Testis (tissue), 3 donors: ENCODE results near the gene WDR19. TPM values are rescaled to one million over a fixed set of nuclear protein-coding genes. Genes with fewer than 3 reads are reported as not detected.

Experiments used
- DNase-seq: peaks from one replicate; pipeline ENCODE4 v3.0.0-alpha.2; 2019
- H3K27ac ChIP-seq, 2 donors: fragments of 200-600 bp; sonication (generic); one replicate each; pipeline ENCODE4 v1.5.1; 2019
- H3K27me3 ChIP-seq: fragments of 200-600 bp; sonication (generic); one replicate; pipeline ENCODE4 v1.5.1; 2019
- H3K36me3 ChIP-seq: fragments of 200-600 bp; sonication (generic); one replicate; pipeline ENCODE4 v1.5.1; 2017; ENCODE audit warnings: low read depth; ENCODE audit errors: missing control alignments
- H3K4me1 ChIP-seq: fragments of 200-600 bp; sonication (generic); one replicate; pipeline ENCODE4 v1.5.1; 2019
- H3K4me3 ChIP-seq, 2 donors: fragments of 200-600 bp; sonication (generic); one replicate each; pipeline ENCODE4 v1.5.1; 2017 to 2019
- H3K9me3 ChIP-seq: fragments of 200-600 bp; sonication (generic); one replicate; pipeline ENCODE4 v1.5.1; 2017
- POLR2A ChIP-seq: fragments of 450-650 bp; IDR thresholded peaks from one replicate; pipeline ENCODE4 v1.6.1; 2017; ENCODE audit warnings: antibody characterized with exemption, mild to moderate bottlenecking, moderate library complexity
- WGBS, 2 donors: methylation state at CpG; one replicate each; pipeline ENCODE4 v1.1.5; 2018; 5-methylcytosine and 5-hydroxymethylcytosine counted together
- intact Hi-C: fragments of 100-400 bp; cut with DNase I; formaldehyde crosslinking; loops from one replicate; pipeline ENCODE4 v1.15.1; 2023; ENCODE audit warnings: low total_unique reads
- polyA plus RNA-seq: library from polyadenylated mRNA; stranded (reverse); fragments of 350-450 nt; fragmentation: Illumina TruSeq; extraction: RNeasy Lipid Tissue Mini Kit (QIAGEN cat#74804); gene quantifications from one replicate; pipeline ENCODE4 v1.2.3, GENCODE V29; 2014; ENCODE audit warnings: low read depth, low replicate concordance; ENCODE audit not compliant: insufficient read depth
- total RNA-seq, 2 donors: library from RNA; depleted of rRNA; stranded (reverse); fragments of >200 nt; gene quantifications; one replicate each; pipeline ENCODE4 v1.2.3, GENCODE V29; 2016
- TF ChIP-seq, protein P1 (sequence below), 3 experiments: fragments of 450-650 bp in 2 of 3; fragments of 200-600 bp in 1 of 3; sonication (generic) in 1 of 3; IDR thresholded peaks; one replicate each; pipeline ENCODE4 v1.5.1; 2016 to 2019; ENCODE audit warnings: antibody characterized with exemption in 3 of 3, mild to moderate bottlenecking in 2 of 3, moderate library complexity in 1 of 3

The WDR19 gene
- total and polyA plus RNA-seq, 3 donors from 2014 or later: 44.6 to 56.5 (median 49.3) TPM

- Histone ChIP-seq H3K4me3 (no peak overlapping the region), H3K4me1 (no peaks in the 10 kb centered on the region), H3K36me3 (no peaks in the 10 kb centered on the region), H3K9me3 (no peaks in the 10 kb centered on the region), H3K27ac (no peak overlapping the region), H3K27me3 (no peaks in the 10 kb centered on the region)
- TF ChIP-seq, protein P1, sequence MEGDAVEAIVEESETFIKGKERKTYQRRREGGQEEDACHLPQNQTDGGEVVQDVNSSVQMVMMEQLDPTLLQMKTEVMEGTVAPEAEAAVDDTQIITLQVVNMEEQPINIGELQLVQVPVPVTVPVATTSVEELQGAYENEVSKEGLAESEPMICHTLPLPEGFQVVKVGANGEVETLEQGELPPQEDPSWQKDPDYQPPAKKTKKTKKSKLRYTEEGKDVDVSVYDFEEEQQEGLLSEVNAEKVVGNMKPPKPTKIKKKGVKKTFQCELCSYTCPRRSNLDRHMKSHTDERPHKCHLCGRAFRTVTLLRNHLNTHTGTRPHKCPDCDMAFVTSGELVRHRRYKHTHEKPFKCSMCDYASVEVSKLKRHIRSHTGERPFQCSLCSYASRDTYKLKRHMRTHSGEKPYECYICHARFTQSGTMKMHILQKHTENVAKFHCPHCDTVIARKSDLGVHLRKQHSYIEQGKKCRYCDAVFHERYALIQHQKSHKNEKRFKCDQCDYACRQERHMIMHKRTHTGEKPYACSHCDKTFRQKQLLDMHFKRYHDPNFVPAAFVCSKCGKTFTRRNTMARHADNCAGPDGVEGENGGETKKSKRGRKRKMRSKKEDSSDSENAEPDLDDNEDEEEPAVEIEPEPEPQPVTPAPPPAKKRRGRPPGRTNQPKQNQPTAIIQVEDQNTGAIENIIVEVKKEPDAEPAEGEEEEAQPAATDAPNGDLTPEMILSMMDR (IDR thresholded peaks at IDR 0.05): no peak
- no peak for TF ChIP-seq POLR2A
- DNase-seq: no peak
- intact Hi-C loops: no loop called here
- WGBS, 2 donors: 89 to 90% methylated on average over 5 of the region's 5 CpGs
Observed at GRCh38 chr4:39304651-39305050, 122.3 kb downstream of the WDR19 start.

GRCh38 chr4:39305912-39306677 is 123.8 kb downstream of the WDR19 start:
- no peak overlapping the region for H3K4me3 ChIP-seq
- H3K27me3 ChIP-seq: no peaks in the 10 kb centered on the region
- no peak for TF ChIP-seq POLR2A
- TF ChIP-seq, protein P1 (IDR thresholded peaks at IDR 0.05): no peak
- 77 to 83% methylated on average over 14 of the region's 14 CpGs for WGBS, 2 donors
- H3K36me3 ChIP-seq: no peaks in the 10 kb centered on the region
- no peak overlapping the region for H3K27ac ChIP-seq
- no peaks in the 10 kb centered on the region for H3K4me1 ChIP-seq
- no peak for DNase-seq
- no peaks in the 10 kb centered on the region for H3K9me3 ChIP-seq
- intact Hi-C loops: no loop called here

GRCh38 chr4:39308611-39309010 is 126.3 kb downstream of the WDR19 start:
- Histone ChIP-seq H3K9me3 (no peaks in the 10 kb centered on the region), H3K4me3 (no peak overlapping the region), H3K4me1 (peaks cover 11% of the 10 kb centered on the region), H3K36me3 (no peaks in the 10 kb centered on the region), H3K27me3 (no peaks in the 10 kb centered on the region), H3K27ac (peak overlapping the region in 1 of 2 donors; percentile 3)
- intact Hi-C loops: no loop called here
- no peak for TF ChIP-seq POLR2A
- TF ChIP-seq, protein P1 (IDR thresholded peaks at IDR 0.05): no peak
- DNase-seq: no peak
- WGBS, 2 donors: 80% methylated on average over 6 of the region's 6 CpGs

DNA sequence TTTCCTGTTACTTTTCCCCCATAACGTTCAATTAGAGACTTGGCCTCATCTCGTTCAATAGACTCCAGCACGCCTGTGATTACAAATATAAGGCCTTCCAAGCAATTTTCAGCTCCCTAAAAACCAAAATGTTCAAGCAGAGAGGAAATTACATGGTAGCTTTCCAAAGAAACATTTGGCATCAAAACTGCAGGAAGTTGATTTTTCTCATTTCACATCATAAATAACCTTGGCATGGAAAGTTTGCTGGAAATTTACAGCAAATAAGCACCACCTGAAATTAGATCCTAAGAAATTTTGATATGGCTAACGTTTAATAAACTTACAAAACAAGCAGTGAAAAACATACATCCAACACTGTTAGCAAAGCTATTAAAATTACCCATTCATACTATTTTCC is 130.5 kb downstream of the WDR19 start:
- H3K4me3 ChIP-seq: no peak overlapping the region
- TF ChIP-seq POLR2A: no peak
- TF ChIP-seq, protein P1 (IDR thresholded peaks at IDR 0.05): no peak
- no peaks in the 10 kb centered on the region for H3K9me3 ChIP-seq
- intact Hi-C loops: no loop called here
- H3K27me3 ChIP-seq: no peaks in the 10 kb centered on the region
- H3K36me3 ChIP-seq: no peaks in the 10 kb centered on the region
- 35 to 43% methylated on average over 4 of the region's 4 CpGs for WGBS, 2 donors
- peak overlapping the region; percentile 6 to 15 for H3K27ac ChIP-seq
- H3K4me1 ChIP-seq: peaks cover 11% of the 10 kb centered on the region
- no peak for DNase-seq

DNA sequence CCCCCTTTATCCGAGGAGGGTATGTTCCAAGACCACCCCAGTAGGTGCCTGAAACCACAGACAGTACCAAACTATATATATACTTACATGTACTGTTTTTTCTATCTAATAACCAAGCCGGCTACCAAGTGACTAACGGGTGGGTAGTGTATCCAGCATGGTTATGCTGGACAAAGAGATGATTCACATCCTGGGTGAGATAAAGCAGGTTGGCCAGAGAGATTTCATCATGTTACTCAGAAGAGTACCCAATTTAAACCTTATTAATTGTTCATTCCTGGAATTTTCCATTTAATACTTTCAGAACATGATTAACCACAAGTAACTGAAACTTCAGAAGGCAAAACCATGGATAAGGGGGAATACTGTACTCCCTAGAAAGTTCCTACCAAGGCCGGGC is 137.3 kb downstream of the WDR19 start:
- intact Hi-C loops: no loop called here
- Histone ChIP-seq H3K9me3 (no peaks in the 10 kb centered on the region), H3K36me3 (no peaks in the 10 kb centered on the region), H3K27me3 (no peaks in the 10 kb centered on the region), H3K4me3 (no peak overlapping the region), H3K4me1 (peaks cover 7% of the 10 kb centered on the region), H3K27ac (peak overlapping the region in 1 of 2 donors; percentile 46)
- WGBS, 2 donors: 87 to 88% methylated on average over 4 of the region's 4 CpGs
- DNase-seq: no peak
- no peak for TF ChIP-seq POLR2A
- TF ChIP-seq, protein P1 (IDR thresholded peaks at IDR 0.05): no peak
